CMK (cell line): Measurements from ENCODE around the gene TMIGD2.
"Not testable (repeated sequence)": the region's sequence is repeated elsewhere in the genome, so short reads cannot be mapped to it uniquely, and the experiment has no call there.

Source experiments
- DNase-seq: peaks from one replicate; pipeline ENCODE4 v3.0.0-alpha.2; 2010; ENCODE audit warnings: low read depth

Gene TMIGD2

DNA sequence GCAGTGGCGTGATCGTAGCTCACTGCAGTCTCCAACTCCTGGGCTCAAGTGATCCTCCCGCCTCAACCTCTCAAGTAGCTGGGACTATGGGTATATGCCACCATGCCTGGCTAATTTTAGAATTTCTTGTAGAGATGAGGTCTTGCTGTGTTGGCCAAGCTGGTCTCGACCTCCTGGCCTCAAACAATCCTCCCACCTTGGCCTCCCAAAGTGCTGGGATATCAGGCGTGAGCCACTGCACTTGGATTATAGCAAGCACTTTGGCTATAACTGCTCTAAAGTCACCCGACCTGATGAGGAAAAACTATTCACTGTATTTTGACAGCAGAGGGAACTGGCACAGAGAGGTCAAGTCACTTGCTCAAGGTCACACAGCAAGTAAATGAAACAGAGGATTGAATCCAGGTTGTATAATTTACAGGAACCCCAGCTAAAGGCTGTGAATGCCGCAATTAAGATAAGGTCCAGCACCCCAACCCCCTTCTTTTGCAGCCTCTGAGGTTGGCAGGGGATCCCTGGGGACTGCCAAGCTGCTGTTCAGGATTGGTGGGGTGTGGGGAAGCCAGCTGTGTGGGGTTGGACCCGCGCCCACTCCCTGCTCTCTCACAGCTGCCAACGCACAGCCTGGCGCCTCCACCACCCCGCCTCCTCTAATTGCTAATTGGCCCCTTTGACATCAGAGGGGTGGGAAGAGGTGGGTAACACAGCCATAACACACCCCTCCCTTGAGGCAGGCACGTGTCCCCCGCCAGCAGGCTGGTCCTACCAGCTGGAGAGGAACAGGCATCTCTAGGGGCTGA lies 6.0 kb downstream of the TMIGD2 start:
- no peak for DNase-seq

DNA sequence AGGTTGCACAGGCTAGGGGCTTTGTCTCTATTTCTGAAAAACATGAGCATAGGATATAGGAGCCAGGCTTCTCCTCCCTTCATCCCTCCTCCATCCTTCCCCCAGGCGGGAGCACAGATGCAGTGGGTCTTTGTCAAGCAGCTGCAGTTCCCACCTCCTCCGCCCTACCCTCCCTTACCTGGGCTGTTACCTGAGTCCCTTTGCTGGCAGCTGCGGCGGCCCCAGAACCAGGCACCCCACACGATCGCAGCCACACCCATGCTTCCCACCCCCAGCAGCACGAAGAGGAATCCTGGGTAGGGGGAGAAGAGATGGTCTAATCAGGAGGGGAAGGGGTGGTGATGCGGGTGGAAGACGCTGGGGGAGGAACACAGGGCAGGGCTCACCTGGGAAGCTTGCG lies 7.8 kb downstream of the TMIGD2 start:
- DNase-seq, result no peak

DNA sequence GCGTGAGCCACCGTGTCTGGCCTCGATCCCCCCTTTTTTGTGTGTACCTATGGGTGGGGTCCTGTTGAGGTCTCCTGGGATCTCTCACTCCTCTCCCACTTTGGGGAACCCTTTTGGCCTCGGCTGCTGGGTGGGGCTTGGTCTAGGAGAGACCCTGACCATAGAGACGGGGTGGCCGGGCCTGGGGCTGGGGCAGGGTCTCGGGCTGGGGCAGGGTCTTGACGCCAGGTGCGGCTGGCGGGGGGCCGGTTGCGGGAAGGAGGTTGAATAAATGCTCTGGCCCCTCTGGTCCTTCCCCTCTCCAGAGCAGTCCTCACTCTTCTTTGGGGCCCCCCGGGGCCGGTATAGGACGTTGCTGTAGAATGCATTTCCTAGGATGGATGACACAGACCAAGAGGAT lies 9.7 kb downstream of the TMIGD2 start:
- no peak for DNase-seq

DNA sequence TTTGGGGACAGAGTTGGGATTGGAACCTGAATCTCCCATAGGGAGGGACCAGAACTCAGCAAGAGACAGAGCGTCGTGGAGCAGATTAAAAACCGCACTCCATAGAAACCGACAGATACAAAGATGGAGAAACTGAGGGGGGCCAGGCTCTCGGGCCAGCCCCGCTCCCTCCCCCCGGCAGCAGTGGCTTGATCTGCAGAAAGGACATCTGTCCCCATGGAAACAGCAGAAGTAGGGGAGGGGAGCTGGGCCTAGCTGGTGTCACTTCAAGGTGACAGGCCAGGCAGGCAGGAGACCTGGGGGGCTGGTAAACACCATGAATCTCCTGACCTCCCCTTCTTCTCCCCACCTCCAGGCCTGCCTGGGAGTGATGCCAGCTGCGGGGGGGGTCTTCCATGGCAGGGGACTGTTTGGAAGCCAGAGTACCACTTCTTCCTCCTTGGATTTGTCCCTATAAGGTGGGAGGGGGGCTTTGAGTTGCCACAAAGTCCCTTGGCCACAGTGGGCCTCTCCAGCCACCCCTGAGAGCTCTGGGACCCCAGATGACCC lies 10.9 kb downstream of the TMIGD2 start:
- no peak for DNase-seq

DNA sequence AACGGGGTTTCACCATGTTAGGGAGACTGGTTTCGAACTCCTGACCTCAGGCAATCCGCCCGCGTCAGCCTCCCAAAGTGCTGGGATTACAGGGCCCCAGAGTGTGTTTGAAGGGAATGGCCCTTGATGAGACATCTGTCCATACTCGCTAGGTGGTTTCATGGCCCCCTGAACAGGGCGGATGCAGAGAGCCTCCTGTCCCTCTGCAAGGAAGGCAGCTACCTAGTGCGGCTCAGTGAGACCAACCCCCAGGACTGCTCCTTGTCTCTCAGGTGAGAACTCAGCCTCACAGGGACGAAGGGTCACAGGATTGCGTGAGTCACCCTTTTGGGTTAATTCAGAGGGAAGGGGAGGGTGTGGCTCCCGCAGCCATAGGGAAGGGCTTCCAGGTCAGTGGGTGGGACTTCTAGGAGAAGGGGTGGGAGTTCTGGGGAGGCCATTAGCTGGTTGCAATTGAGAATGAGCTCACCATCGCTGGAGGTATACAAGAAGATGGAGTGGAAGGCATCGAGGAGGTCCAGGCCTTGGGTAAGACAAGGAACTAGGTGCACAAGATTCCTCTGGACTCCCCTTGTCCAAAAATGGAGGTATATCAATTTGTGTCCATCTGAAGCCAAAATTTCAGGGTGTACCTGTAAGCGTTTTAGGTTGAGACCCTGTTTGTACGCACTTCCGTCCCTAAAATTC lies 14.0 kb downstream of the TMIGD2 start:
- DNase-seq, result no peak

DNA sequence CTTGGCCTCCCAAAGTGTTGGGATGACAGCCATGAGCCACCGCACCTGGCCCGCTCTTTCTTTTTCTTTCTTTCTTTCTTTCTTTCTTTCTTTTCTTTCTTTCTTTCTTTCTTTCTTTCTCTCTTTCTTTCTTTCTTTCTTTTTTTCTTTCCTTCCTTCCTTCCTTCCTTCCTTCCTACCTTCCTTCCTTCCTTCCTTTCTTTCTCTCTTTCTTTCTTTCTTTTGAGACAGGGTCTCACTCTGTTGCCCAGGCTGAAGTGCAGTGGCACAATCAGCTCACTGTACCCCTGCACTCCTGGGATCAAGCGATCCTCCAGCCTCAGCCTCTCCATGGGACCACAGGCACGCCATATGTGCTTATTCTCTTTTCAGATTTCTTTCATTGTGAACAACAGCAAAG lies 16.0 kb downstream of the TMIGD2 start:
- not testable (repeated sequence) for DNase-seq

DNA sequence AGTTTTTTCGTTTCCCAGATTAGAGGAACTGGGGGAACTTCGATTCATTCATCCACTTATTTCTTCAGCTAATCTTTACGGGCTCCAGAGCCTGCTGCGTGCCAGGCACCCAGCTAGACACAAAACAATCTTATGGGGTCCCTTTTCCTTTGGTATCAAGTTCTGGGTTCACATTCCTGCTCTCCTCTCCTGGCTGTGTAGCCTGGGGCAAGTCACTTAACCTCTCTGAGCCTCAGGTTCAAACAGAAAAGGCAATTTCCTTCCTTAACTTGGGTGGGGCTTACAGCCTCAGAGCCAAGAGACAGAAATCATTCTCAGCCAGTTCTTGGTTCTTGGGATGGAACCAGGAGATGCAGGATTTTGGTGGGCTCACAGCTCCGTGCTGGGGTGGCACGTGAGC lies 17.2 kb downstream of the TMIGD2 start:
- no peak for DNase-seq

DNA sequence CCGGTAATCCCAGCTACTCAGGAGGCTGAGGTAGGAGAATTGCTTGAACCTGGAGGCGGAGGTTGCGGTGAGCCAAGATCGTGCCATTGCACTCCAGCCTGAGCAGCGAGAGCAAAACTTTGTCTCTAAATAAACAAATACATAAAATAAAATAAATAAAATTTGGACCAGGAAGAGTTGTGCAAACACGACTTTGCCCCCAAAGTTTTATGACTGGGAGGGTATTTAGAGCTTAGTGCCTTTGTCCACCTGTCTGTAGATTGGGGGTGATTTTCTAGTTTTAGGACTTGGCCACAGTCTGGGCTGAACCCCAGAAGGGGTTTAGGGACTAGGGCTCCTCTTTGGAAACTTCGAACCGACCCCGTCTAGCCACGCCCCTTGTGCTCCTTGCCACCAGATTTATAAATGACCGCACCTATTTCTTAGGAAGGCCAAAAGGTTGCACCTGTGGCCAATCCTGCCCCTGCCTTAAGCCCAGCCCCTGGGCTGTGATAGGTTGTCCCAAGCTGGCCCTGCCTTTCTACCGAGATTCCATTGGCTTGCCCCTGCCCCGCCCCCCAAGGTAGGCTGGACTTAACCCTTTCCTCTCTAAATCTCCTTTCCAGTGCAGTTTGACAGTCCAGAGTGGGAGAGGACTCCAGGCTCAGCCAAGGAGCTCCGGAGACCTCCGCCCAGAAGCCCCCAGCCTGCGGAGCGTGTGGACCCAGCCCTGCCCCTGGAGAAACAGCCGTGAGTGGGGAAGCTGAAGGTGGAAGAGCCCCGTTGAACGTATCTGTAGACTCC lies 17.8 kb downstream of the TMIGD2 start:
- DNase-seq, result no peak

DNA sequence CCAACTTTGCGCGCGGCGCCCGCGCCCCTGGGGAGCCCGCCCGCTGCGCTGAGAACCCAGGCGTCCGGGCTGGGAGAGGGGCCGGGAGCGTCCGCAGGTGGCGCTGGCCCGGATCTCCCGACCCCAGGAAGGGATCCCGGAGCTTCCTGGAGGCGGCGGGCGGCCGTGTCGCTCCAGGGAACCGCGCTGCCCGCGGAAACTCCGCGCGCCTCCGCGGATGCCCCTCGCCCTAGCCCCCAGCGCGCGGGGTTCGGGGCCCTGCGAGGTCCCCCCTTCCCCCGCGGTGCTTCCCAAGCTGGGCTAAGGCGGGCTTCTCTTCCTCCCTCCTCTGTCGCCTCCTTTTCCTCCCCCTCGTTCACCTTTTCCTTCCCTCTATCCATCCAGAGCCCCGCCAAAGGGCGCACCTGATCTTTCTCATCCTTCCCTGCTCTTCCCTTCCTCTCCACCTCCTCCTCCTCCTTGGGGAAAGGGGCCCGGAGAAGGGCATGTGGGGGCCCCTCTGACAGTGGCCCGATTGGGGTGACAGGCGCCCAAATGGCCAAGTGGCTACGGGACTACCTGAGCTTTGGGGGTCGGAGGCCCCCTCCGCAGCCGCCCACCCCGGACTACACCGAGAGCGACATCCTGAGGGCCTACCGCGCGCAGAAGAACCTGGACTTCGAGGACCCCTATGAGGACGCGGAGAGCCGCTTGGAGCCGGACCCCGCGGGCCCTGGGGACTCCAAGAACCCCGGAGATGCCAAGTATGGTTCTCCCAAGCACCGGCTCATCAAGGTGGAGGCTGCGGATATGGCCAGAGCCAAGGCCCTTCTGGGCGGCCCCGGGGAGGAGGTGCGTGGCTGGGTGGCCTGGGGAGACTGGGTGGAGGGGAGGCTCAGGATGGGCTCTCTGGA lies 22.4 kb downstream of the TMIGD2 start:
- no peak for DNase-seq

DNA sequence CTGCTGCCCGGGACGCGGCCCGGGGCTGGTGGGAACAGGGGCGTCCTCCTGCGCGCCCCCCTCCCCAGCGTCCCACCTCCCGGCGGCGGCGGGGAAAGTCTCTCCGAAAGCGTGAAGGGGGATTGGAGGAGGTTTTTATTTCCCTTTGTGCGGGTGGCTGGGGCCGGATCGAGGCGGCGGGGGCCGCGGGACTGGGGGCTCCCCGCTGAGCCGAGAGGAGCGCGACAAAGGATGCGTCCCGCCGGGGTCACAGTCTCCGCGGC lies 23.0 kb downstream of the TMIGD2 start:
- DNase-seq, result no peak

DNA sequence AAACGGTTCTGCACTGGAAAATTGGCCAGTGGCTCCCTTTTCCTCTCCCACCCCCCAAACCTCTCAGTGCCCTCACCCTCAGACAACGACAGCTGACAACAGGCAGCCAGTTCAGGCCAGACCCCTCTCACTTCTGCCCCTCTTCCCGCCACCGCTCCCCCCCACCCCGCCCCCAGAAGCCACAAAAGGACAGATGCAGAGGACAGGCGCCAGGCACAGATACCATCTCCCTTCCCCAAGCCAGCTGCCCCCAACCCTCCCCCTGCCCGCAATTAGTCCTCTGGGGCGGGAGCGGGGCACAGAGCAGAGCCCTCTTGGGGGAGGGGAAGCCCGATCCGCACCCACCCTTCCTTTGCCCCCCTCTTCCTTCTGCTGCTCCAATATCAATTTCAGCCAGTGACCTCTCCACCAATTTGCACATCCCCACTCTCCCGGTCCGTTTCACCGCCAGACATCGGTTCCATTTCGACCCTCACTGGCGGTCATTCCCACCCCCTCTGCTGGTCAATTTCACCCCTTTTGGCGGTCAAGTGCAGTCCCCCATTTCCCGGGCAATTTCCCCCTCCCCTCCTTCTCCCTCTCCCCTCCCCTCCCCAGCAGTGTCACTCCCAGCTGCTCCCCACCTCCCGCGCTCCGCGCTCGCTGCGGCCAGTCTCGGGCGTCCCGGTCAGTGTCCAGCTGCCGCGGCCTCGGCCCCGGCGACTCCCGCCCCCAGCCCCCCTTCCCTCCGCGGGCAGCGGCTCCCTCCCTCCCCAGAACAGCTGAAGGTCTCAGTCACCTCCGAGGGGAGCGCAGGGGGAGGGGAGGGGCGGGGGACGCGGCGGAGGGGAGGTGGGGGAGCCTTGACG lies 23.5 kb downstream of the TMIGD2 start, which contains the start of gene SHD:
TSS of gene SHD (plus strand) at position 848 of the 848 bp plus-strand sequence. CDS start 798 bp downstream, outside the sequence.
- no peak for DNase-seq

DNA sequence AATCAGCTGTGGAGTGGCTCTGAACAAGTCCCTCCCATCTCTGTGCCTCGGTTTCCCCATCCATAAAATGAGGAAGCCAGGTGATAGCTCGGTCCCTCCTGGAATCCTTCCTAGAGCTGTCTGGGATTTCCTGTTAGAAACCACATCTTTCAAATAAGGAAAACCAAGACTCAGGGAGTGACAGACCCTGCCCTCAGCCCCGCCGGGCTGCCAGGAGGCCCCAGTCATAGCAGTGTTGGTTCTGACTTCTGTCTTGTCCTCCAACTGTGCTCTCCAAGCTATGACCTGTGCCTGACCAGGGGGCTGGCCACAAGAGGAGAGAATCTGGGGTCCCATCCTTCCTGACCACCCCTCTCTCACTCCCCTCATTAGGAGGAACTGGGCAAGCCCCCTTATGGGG lies 24.2 kb downstream of the TMIGD2 start:
- no peak for DNase-seq

DNA sequence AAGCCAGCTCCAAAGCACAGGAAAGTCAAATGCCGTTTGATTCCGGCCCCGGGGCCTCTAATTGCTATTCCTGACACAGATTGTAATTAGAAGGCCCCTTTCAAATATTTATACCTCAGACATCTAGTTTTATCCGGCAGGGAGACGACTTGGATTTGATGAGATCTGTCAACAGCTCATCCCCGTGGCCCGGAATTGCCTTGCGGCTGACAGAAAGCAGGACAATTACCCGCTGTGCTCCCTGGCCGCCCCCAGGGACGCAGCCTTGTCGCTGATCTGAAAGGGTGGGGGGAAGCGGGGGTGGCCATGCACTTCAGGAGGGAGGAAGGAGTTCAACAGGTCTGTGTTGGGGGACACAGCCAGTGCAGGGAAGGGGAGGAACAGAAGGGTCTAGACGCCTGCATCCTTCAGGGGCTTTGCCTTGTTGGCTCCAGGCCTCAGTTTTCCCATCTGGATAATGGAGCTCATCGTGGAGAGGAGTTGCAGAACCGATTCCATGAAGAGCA lies 24.9 kb downstream of the TMIGD2 start:
- no peak for DNase-seq

DNA sequence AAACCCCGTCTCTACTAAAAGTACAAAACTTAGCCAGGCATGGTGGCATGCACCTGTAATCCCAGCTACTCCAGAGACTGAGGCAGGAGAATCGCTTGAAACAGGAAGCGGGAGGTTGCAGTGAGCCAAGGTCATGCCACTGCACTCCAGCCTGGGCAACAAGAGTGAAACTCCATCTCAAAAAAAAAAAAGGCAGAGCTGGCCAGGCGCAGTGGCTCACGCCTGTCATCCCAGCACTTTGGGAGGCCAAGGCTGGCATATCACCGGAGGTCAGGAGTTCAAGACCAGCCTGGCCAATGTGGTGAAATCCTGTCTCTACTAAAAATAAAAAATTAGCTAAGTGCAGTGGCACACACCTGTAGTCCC lies 27.9 kb downstream of the TMIGD2 start:
- not testable (repeated sequence) for DNase-seq

DNA sequence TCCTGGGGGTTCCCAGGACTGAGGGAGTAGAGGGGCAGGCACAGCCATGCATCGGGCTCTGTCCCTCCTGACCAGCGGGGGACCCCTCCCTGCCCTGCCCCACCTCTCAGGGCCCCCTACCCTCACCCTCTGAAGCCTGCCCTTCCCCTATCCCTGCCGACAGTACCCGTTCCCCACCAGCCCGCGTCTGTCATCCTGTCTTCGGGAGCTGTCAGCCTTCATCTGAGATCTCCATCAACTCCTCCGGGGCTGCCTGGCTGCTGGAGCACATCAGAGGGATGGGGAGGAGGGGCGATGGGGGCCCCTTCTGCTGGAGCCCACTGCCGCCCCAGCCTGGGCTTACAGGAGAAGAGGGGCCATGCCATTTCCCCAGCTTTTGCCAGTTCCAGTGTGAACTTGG lies 29.3 kb downstream of the TMIGD2 start:
- DNase-seq, result no peak

DNA sequence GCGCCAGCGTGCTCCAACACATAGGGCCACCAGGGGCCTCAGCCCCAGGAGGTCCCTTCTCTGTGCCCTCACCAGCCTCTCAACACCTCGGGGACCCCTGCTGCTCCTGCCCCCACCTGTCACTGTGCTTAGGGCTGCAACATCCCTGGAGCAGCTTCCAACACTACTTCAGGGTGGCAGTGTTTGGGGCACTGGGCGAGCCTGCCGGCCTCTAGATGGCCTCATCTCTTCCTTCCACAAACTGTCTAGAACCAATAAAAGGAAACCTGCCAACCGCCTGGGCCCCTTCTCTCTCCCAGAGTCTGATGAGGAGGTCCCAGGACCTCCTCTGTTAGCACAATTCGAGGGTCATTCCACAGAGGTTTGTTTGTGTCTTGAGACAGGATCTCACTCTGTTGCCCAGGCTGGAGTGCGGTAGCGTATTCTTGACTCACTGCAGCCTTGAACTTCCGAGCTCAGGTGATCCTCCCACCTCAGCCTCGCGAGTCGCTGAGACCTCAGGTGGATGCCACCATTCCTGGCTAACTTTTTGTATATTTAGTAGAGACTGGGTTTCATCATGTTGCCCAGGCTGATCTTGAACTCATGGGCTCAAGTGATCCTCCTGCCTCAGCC lies 33.3 kb downstream of the TMIGD2 start:
- DNase-seq, result no peak

DNA sequence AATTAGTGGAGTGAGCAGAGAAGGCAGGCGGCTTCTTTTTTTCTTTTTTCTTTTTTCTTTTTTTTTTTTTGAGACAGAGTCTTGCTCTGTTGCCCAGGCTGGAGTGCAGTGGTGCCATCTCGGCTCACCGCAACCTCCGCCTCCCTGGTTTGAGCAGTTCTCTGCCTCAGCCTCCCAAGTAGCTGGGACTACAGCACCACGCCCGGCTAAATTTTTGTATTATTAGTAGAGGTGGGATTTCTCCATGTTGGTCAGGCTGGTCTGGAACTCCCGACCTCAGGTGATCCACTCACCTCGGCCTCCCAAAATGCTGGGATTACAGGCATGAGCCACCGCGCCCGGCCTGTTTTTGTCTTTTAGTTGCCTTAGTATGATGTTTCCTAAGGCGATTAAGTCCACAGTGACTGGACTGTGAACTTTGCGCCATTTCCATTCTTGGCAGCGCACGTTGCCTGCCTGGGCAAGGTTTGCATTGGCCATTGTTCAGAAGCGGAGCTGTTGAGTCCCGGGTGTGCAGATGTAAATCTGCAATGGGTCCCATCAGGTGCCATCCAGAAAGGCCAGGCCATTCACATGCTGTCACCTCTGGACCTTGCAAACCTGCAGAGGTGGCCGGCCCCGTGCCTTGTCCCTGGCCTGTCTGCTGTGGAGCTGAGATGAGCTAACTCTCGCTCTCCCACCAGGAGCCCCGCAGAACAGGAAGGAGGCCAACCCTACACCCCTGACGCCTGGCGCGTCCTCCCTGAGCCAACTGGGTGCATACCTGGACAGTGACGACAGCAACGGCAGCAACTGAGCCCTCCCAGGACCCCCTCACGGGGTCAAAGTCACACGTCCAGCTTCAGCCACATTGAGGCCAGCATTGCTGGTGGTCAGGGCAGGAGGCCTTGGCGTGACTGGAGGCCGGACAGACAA lies 34.0 kb downstream of the TMIGD2 start:
- DNase-seq, result no peak

DNA sequence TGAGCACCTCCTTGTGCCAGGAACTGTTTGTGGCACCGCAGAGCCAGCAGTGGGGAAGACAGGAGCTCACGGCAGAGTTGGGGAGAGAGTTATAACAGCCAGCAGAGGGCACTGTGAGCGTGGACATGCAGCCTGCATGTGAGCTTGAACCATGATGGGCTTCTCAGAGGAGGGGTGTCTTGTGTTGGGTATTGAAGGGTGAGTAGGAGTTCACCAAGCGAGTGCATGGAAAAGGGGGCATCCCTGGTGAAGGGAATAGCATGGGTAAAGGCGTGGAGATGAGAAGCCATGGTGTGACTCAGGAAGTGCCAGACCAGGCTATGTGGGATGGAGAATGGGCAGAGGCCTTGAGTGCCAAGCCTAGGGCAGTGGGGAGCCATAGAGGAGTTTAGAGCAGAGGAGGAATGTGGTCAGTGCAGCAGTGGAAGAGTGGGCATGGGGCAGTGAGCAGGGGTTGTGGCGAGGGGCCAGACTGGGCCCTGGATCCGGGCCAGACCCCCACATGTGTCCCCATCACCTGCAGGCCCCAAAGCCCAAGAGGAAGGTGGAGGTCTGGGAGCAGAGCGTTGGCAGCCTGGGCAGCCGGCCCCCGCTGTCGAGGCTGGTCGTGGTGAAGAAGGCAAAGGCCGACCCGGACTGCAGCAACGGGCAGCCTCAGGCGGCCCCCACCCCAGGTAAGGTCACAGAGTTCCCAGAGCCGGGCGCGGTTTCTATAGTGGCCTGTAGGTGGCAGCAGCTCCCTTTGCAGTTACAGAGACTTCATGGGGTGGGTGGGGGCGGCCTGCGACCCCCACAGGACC lies 34.9 kb downstream of the TMIGD2 start:
- DNase-seq, result peak; percentile 70
